ENCODE measurements around the gene STYXL1.
"Not testable (repeated sequence)": the region's sequence is repeated elsewhere in the genome, so short reads cannot be mapped to it uniquely, and the experiment has no call there.

STYXL1 gene

GRCh38 chr7:76047811-76048667 is at the start of gene STYXL1, which contains the start of gene MDH2:
TSS of gene STYXL1 (minus strand) at chr7:76048000. CDS start at chr7:76030523, 17,477 bp downstream.
TSS of gene MDH2 (plus strand) at chr7:76048106. CDS start at chr7:76048161, 55 bp downstream.
- DNase-seq = peak; percentile 96

- DNase-seq = no peak
Measured at GRCh38 chr7:76095908-76096307, 48.1 kb upstream of the STYXL1 start.

- not testable (repeated sequence) for DNase-seq
Measured at GRCh38 chr7:76094326-76094725, 46.5 kb upstream of the STYXL1 start.

- DNase-seq = not testable (repeated sequence)
Measured at GRCh38 chr7:76093531-76093930, 45.7 kb upstream of the STYXL1 start.

- no peak for DNase-seq
Measured at GRCh38 chr7:76091506-76091905, 43.7 kb upstream of the STYXL1 start.

GRCh38 chr7:76089865-76090475 is 42.2 kb upstream of the STYXL1 start:
- no peak for DNase-seq

- DNase-seq = peak; percentile 95
Measured at GRCh38 chr7:76087362-76087791, 39.6 kb upstream of the STYXL1 start.

- DNase-seq = peak; percentile 41
Measured at GRCh38 chr7:76086070-76086469, 38.3 kb upstream of the STYXL1 start.

GRCh38 chr7:76084115-76084514 is 36.3 kb upstream of the STYXL1 start:
- DNase-seq = not testable (repeated sequence)

GRCh38 chr7:76080204-76080603 is 32.4 kb upstream of the STYXL1 start:
- DNase-seq = no peak

- DNase-seq = peak; percentile 22
Measured at GRCh38 chr7:76077435-76077834, 29.6 kb upstream of the STYXL1 start.

- no peak for DNase-seq
Measured at GRCh38 chr7:76076995-76077394, 29.2 kb upstream of the STYXL1 start.

- DNase-seq = no peak
Measured at GRCh38 chr7:76074972-76075370, 27.2 kb upstream of the STYXL1 start.

GRCh38 chr7:76074306-76074971 is 26.6 kb upstream of the STYXL1 start:
- DNase-seq = no peak

GRCh38 chr7:76073335-76073990 is 25.7 kb upstream of the STYXL1 start:
- no peak for DNase-seq

- no peak for DNase-seq
Measured at GRCh38 chr7:76072243-76073148, 24.7 kb upstream of the STYXL1 start.

- DNase-seq = no peak
Measured at GRCh38 chr7:76071316-76072242, 23.8 kb upstream of the STYXL1 start.

GRCh38 chr7:76069238-76069638 is 21.4 kb upstream of the STYXL1 start:
- DNase-seq = peak; percentile 95

GRCh38 chr7:76066716-76067503 is 19.1 kb upstream of the STYXL1 start:
- DNase-seq = no peak

All from NCI-H226 (cell line).